Measurements from ENCODE around the gene AFG1L.
"Not testable (repeated sequence)": the region's sequence is repeated elsewhere in the genome, so short reads cannot be mapped to it uniquely, and the experiment has no call there.

Gene AFG1L

GRCh38 chr6:108524528-108525248, 229.8 kb downstream of the AFG1L start:
- peak; percentile 33 for DNase-seq

GRCh38 chr6:108526739-108527174, 231.9 kb downstream of the AFG1L start:
- peak; percentile 52 for DNase-seq

GRCh38 chr6:108528878-108529277, 234.0 kb downstream of the AFG1L start:
- DNase-seq, result no peak

GRCh38 chr6:108531332-108531731, 236.5 kb downstream of the AFG1L start:
- DNase-seq, result no peak

- DNase-seq, result no peak
Measured at GRCh38 chr6:108535114-108535742, 240.4 kb downstream of the AFG1L start.

- DNase-seq, result not testable (repeated sequence)
Measured at GRCh38 chr6:108535920-108536535, 241.2 kb downstream of the AFG1L start.

GRCh38 chr6:108541843-108542759, 247.2 kb downstream of the AFG1L start:
- peak; percentile 75 for DNase-seq

- no peak for DNase-seq
Measured at GRCh38 chr6:108543175-108543940, 248.5 kb downstream of the AFG1L start.

- DNase-seq, result no peak
Measured at GRCh38 chr6:108544606-108545005, 249.8 kb downstream of the AFG1L start.

GRCh38 chr6:108546079-108547049, 251.5 kb downstream of the AFG1L start:
- DNase-seq, result no peak

GRCh38 chr6:108549241-108549640, 254.4 kb downstream of the AFG1L start:
- DNase-seq, result no peak

- no peak for DNase-seq
Measured at GRCh38 chr6:108549741-108550140, 254.9 kb downstream of the AFG1L start.

- no peak for DNase-seq
Measured at GRCh38 chr6:108550256-108550655, 255.4 kb downstream of the AFG1L start.

- DNase-seq, result no peak
Measured at GRCh38 chr6:108555399-108556052, 260.7 kb downstream of the AFG1L start.

GRCh38 chr6:108556250-108556649, 261.4 kb downstream of the AFG1L start:
- DNase-seq, result no peak

- DNase-seq, result no peak
Measured at GRCh38 chr6:108556866-108557493, 262.1 kb downstream of the AFG1L start.

GRCh38 chr6:108557494-108558371, 262.9 kb downstream of the AFG1L start:
- DNase-seq, result peak; percentile 72

GRCh38 chr6:108558372-108559096, 263.7 kb downstream of the AFG1L start:
- peak; percentile 99 for DNase-seq

Data from fibroblast of skin of scalp (primary cell).